A549 (cell line): Measurements from ENCODE around the gene RBP3. TPM values are rescaled to one million over a fixed set of nuclear protein-coding genes. Genes with fewer than 3 reads are reported as not detected.

ENCODE experiments used
- ATAC-seq, 2 experiments: fragments of 200-7000 bp in 1 of 2; fragments of >200 bp in 1 of 2; cut with Nextera tagmentation in 1 of 2; cut with Tn5 transposase in 1 of 2; 3 replicates each; pipeline versions ENCODE4 v1.8.0 to v1.9.1; 2018 to 2020; ENCODE audit warnings: mild to moderate bottlenecking in 1 of 2, moderate library complexity in 1 of 2
- CTCF ChIA-PET: fragments of 300-600 bp; sonication (Branson Sonifier 250); formaldehyde crosslinking; extraction: SDS; loops from one replicate; lab custom pipeline; 2021; ENCODE audit warnings: antibody characterized with exemption, inconsistent platforms; lab: Yijun Ruan, JAX
- POLR2A ChIA-PET: fragments of 350-600 bp; formaldehyde crosslinking; extraction: SDS; loops from one replicate; lab custom pipeline; 2021; ENCODE audit warnings: antibody characterized with exemption, inconsistent platforms; lab: Yijun Ruan, JAX
- DNase-seq, 2 experiments: peaks; one replicate each; pipeline versions ENCODE4 v3.0.0 to v3.0.0-alpha.2; 2011 to 2016; ENCODE audit warnings: low read depth in 1 of 2, low spot score in 1 of 2
- FAIRE-seq: peaks from 2 replicates; lab custom pipeline; 2011; peaks lifted over from hg19 to GRCh38; lab: Jason Lieb, UNC
- H3K27ac ChIP-seq, 2 experiments: fragments of >200 bp; sonication (Bioruptor Twin); formaldehyde crosslinking; 3 replicates each; pipeline ENCODE4 v1.5.1; 2016 to 2017
- H3K4me1 ChIP-seq: fragments of >200 bp; sonication (Bioruptor Twin); formaldehyde crosslinking; 3 replicates; pipeline ENCODE4 v1.6.1; 2016
- H3K4me2 ChIP-seq: fragments of >200 bp; sonication (Bioruptor Twin); formaldehyde crosslinking; 3 replicates; pipeline ENCODE4 v1.6.1; 2016
- H3K4me3 ChIP-seq: fragments of >200 bp; sonication (Bioruptor Twin); formaldehyde crosslinking; 3 replicates; pipeline ENCODE4 v1.5.1; 2016
- H3K9me3 ChIP-seq: fragments of >200 bp; sonication (Bioruptor Twin); formaldehyde crosslinking; 3 replicates; pipeline ENCODE4 v1.6.1; 2016
- BHLHE40 ChIP-seq: IDR thresholded peaks from 2 replicates; pipeline ENCODE4 v1.6.1; 2012; ENCODE audit warnings: low read depth, low read length, inconsistent platforms
- CBX8 ChIP-seq: fragments of 200-600 bp; sonication (generic); IDR thresholded peaks from 2 replicates; pipeline ENCODE4 v1.6.1; 2016
- CHD4 ChIP-seq: fragments of 200-600 bp; sonication (generic); IDR thresholded peaks from 2 replicates; pipeline ENCODE4 v1.6.1; 2016; ENCODE audit warnings: antibody characterized with exemption, mild to moderate bottlenecking, borderline replicate concordance
- CTCF ChIP-seq: fragments of >200 bp; sonication (Bioruptor Twin); formaldehyde crosslinking; IDR thresholded peaks from 3 replicates; pipeline ENCODE4 v1.5.1; 2016
- HDAC2 ChIP-seq: fragments of 200-600 bp; sonication (generic); IDR thresholded peaks from 2 replicates; pipeline ENCODE4 v1.6.1; 2016
- HEYL ChIP-seq: fragments of 250-450 bp; sonication (Bioruptor Pico); IDR thresholded peaks from 2 replicates; pipeline ENCODE4 v1.8.0; 2021; ENCODE audit warnings: mild to moderate bottlenecking, moderate library complexity
- HOXB13 ChIP-seq: fragments of 250-450 bp; sonication (Bioruptor Pico); IDR thresholded peaks from 2 replicates; pipeline ENCODE4 v1.5.0; 2020; ENCODE audit warnings: low read depth, mild to moderate bottlenecking, moderate library complexity
- JUNB ChIP-seq: fragments of >200 bp; sonication (Bioruptor Twin); formaldehyde crosslinking; IDR thresholded peaks from 2 replicates; pipeline ENCODE4 v1.6.1; 2016
- KDM1A ChIP-seq: fragments of 200-600 bp; sonication (generic); IDR thresholded peaks from 2 replicates; pipeline ENCODE4 v1.6.1; 2016; ENCODE audit warnings: low read depth, mild to moderate bottlenecking
- KDM5A ChIP-seq: fragments of 200-600 bp; sonication (generic); IDR thresholded peaks from 2 replicates; pipeline ENCODE4 v1.6.1; 2016; ENCODE audit warnings: antibody characterized with exemption, mild to moderate bottlenecking
- MAFK ChIP-seq: fragments of 450-650 bp; IDR thresholded peaks from 2 replicates; pipeline ENCODE4 v1.6.1; 2014; ENCODE audit not compliant: partially characterized antibody
- MAZ ChIP-seq: fragments of 150-350 bp; IDR thresholded peaks from 2 replicates; pipeline ENCODE4 v1.6.1; 2014; ENCODE audit warnings: antibody characterized with exemption, low read depth, low read length, borderline replicate concordance
- MYC ChIP-seq: IDR thresholded peaks from 2 replicates; pipeline ENCODE4 v1.6.1; 2012; ENCODE audit warnings: mild to moderate bottlenecking, inconsistent platforms, low read length, improper control_type of control experiment, borderline replicate concordance
- PHF8 ChIP-seq: fragments of 200-600 bp; sonication (generic); IDR thresholded peaks from 2 replicates; pipeline ENCODE4 v1.6.1; 2016; ENCODE audit warnings: low read depth, mild to moderate bottlenecking, antibody characterized with exemption, moderate library complexity, borderline replicate concordance
- RAD21 ChIP-seq, 2 experiments: fragments of >200 bp in 1 of 2; sonication (Bioruptor Twin) in 1 of 2; formaldehyde crosslinking in 1 of 2; IDR thresholded peaks in 1 of 2; conservative IDR thresholded peaks in 1 of 2; 2 replicates in 1 of 2; 3 replicates in 1 of 2; pipeline ENCODE4 v1.6.1; 2012 to 2018; ENCODE audit warnings: inconsistent platforms in 1 of 2
- SMC3 ChIP-seq: fragments of >200 bp; sonication (Bioruptor Twin); formaldehyde crosslinking; IDR thresholded peaks from 3 replicates; pipeline ENCODE4 v1.6.1; 2018; ENCODE audit warnings: inconsistent platforms
- SREBF2 ChIP-seq: fragments of 450-650 bp; IDR thresholded peaks from 2 replicates; pipeline ENCODE4 v1.6.1; 2014; ENCODE audit warnings: mild to moderate bottlenecking, moderate library complexity
- TP53 ChIP-seq: fragments of 250-450 bp; sonication (Bioruptor Pico); IDR thresholded peaks from 2 replicates; pipeline ENCODE4 v1.5.0; 2021; ENCODE audit warnings: mild to moderate bottlenecking, moderate library complexity
- ZSCAN20 ChIP-seq: fragments of 250-450 bp; sonication (Bioruptor Pico); IDR thresholded peaks from 2 replicates; pipeline ENCODE4 v1.8.0; 2022; ENCODE audit warnings: mild to moderate bottlenecking, moderate library complexity
- WGBS: methylation state at CpG from one replicate; pipeline ENCODE4 v1.1.6; 2017; ENCODE audit errors: missing lambda C conversion rate; 5-methylcytosine and 5-hydroxymethylcytosine counted together
- polyA plus RNA-seq, 4 experiments: library from polyadenylated mRNA; depleted of rRNA in 3 of 4; stranded (reverse); fragments of >200 nt; fragmentation: RNase III in 1 of 4; extraction: RNeasy Plus Mini Kit Qiagen cat#74134 plus additional on column Dnase treatment in 1 of 4; gene quantifications; 2 replicates in 3 of 4; 3 replicates in 1 of 4; pipeline ENCODE4 v1.2.3, GENCODE V29; 2011 to 2017

RBP3 gene
- polyA plus RNA-seq, 2 of the 4 experiments (the other 2 are of a cell fraction) = not detected

- TF ChIP-seq CTCF (no peak), CBX8 (no peak), HEYL (CRISPR knock-in tag) (no peak), BHLHE40 (no peak), MYC (no peak), PHF8 (no peak), SREBF2 (no peak)
- TF ChIP-seq, all 56 proteins: peak for 0
These were observed 36.8 kb upstream of the RBP3 start (continued) for GRCh38 chr10:47311193-47311931.

GRCh38 chr10:47311932-47312662 lies 36.1 kb upstream of the RBP3 start:
- no peaks in the 10 kb centered on the region for H3K4me1 ChIP-seq
- H3K27ac ChIP-seq = no peak overlapping the region
- DNase-seq = peak; percentile 76 to 86
- 16% methylated on average over 16 of the region's 20 CpGs for WGBS
- no peak overlapping the region for H3K4me3 ChIP-seq
- TF ChIP-seq SREBF2 (no peak), MAFK (peak; percentile 89), TP53 (CRISPR knock-in tag) (0 out of 2 replicates have a peak, but pooled peaks have one; percentile 22), HDAC2 (no peak), SMC3 (peak; percentile 94), CHD4 (no peak), RAD21 (conservative IDR thresholded peaks at IDR 0.05 in 1 of 2, IDR thresholded peaks at IDR 0.05 in 1 of 2) (peak; percentile 95), CTCF (peak; percentile 85)
- H3K4me2 ChIP-seq = no peak overlapping the region
- ChIA-PET CTCF (interaction anchor here (0.6 to 8.2 kb wide), 50 partner anchors 9 to 1246 kb away, joined by 3 to 213 read pairs (median 4); partner anchors contain the start of genes GDF10 and GDF2), POLR2A (interaction anchor here (0.7 kb wide), 1 partner anchor 264 kb away, joined by 4 read pairs; no protein-coding TSS in a partner anchor)
- peak; percentile 89 to 97 for ATAC-seq
- FAIRE-seq = no peak
- H3K9me3 ChIP-seq = no peaks in the 10 kb centered on the region

GRCh38 chr10:47312663-47312995 lies 35.5 kb upstream of the RBP3 start:
- POLR2A ChIA-PET = no interaction called here
- DNase-seq (no peak), FAIRE-seq (no peak), ATAC-seq (no peak)
- Histone ChIP-seq H3K4me1 (no peaks in the 10 kb centered on the region), H3K4me2 (no peak overlapping the region), H3K9me3 (no peaks in the 10 kb centered on the region), H3K27ac (no peak overlapping the region)
- CTCF ChIA-PET = interaction anchor here (1.0 to 8.2 kb wide), 23 partner anchors 10 to 318 kb away, joined by 3 to 213 read pairs (median 8); partner anchors contain the start of gene GDF2
- no peak for TF ChIP-seq PHF8
- TF ChIP-seq TP53 (CRISPR knock-in tag) = no peak
- TF ChIP-seq JUNB = no peak
- no peak for TF ChIP-seq MAFK
- no peak for TF ChIP-seq MAZ
- no peak for TF ChIP-seq CBX8
- TF ChIP-seq MYC = no peak
- TF ChIP-seq HOXB13 (CRISPR knock-in tag) = no peak
- no peak for TF ChIP-seq RAD21 (conservative IDR thresholded peaks at IDR 0.05 in 1 of 2, IDR thresholded peaks at IDR 0.05 in 1 of 2)
- no peak for TF ChIP-seq KDM5A
- TF ChIP-seq ZSCAN20 (CRISPR knock-in tag) = no peak
- no peak for TF ChIP-seq KDM1A
- TF ChIP-seq, all 56 proteins: peak for 0
- no peak overlapping the region for H3K4me3 ChIP-seq
- 27% methylated on average over 5 of the region's 7 CpGs for WGBS
